Esophagus muscularis mucosa (tissue), 4 donors: ENCODE measurements around the gene TMEM234. TPM values are rescaled to one million over a fixed set of nuclear protein-coding genes. Genes with fewer than 3 reads are reported as not detected.

ENCODE experiments used
- DNase-seq: peaks from one replicate; pipeline ENCODE4 v3.0.0-alpha.2; 2017; ENCODE audit errors: extremely low spot score
- H3K27ac ChIP-seq, 4 donors: fragments of 200-600 bp; sonication (generic); replicated peaks in 1 of 4; 1 replicate in 3 of 4; 2 replicates in 1 of 4; pipeline ENCODE4 v1.5.1; 2016 to 2019; ENCODE audit warnings: mild to moderate bottlenecking in 1 of 4
- H3K27me3 ChIP-seq, 4 donors: fragments of 200-600 bp; sonication (generic); one replicate each; pipeline versions ENCODE4 v1.5.1 to v1.6.0; 2016 to 2019
- H3K36me3 ChIP-seq, 4 donors: fragments of 200-600 bp; sonication (generic); one replicate each; pipeline ENCODE4 v1.5.1; 2016 to 2019
- H3K4me1 ChIP-seq, 4 donors: fragments of 200-600 bp; sonication (generic); one replicate each; pipeline ENCODE4 v1.5.1; 2016 to 2019
- H3K4me3 ChIP-seq, 4 donors: fragments of 200-600 bp; sonication (generic); 1 replicate in 2 of 4; 2 replicates in 2 of 4; pipeline ENCODE4 v1.5.1; 2016 to 2019; ENCODE audit warnings: mild to moderate bottlenecking in 4 of 4, moderate library complexity in 1 of 4
- H3K9me3 ChIP-seq, 4 donors: fragments of 200-600 bp; sonication (generic); 1 replicate in 3 of 4; 2 replicates in 1 of 4; pipeline ENCODE4 v1.5.1; 2016 to 2019
- EP300 ChIP-seq: sonication (generic); formaldehyde crosslinking; IDR thresholded peaks from one replicate; pipeline ENCODE4 v1.6.1; 2017; ENCODE audit warnings: antibody characterized with exemption
- POLR2A ChIP-seq: fragments of 450-650 bp; IDR thresholded peaks from one replicate; pipeline ENCODE4 v1.6.1; 2017; ENCODE audit warnings: antibody characterized with exemption, moderate library complexity, mild to moderate bottlenecking, low read depth
- POLR2AphosphoS5 ChIP-seq, 2 donors: sonication (generic); formaldehyde crosslinking; IDR thresholded peaks; one replicate each; pipeline ENCODE4 v1.6.1; 2017; ENCODE audit warnings: antibody characterized with exemption in 2 of 2
- WGBS: methylation state at CpG from one replicate; pipeline ENCODE4 v1.1.5; 2018; 5-methylcytosine and 5-hydroxymethylcytosine counted together
- intact Hi-C: fragments of 100-400 bp; cut with DNase I; formaldehyde crosslinking; loops from one replicate; pipeline ENCODE4 v1.15.1; 2023
- total RNA-seq, 4 donors: library from RNA; depleted of rRNA; stranded (reverse); fragments of >200 nt; gene quantifications; one replicate each; pipeline versions ENCODE4 v1.1.0 to v1.2.1, GENCODE V29; 2016
- TF ChIP-seq, protein P1 (sequence below), 3 experiments: fragments of 200-600 bp in 2 of 3; fragments of 450-650 bp in 1 of 3; sonication (generic) in 2 of 3; IDR thresholded peaks; one replicate each; pipeline ENCODE4 v1.5.1; 2017 to 2019; ENCODE audit warnings: antibody characterized with exemption in 3 of 3, mild to moderate bottlenecking in 2 of 3, moderate library complexity in 1 of 3

Gene TMEM234
- total RNA-seq, 4 donors from 2014 or later = 6.6 to 10.0 (median 8.2) TPM

DNA sequence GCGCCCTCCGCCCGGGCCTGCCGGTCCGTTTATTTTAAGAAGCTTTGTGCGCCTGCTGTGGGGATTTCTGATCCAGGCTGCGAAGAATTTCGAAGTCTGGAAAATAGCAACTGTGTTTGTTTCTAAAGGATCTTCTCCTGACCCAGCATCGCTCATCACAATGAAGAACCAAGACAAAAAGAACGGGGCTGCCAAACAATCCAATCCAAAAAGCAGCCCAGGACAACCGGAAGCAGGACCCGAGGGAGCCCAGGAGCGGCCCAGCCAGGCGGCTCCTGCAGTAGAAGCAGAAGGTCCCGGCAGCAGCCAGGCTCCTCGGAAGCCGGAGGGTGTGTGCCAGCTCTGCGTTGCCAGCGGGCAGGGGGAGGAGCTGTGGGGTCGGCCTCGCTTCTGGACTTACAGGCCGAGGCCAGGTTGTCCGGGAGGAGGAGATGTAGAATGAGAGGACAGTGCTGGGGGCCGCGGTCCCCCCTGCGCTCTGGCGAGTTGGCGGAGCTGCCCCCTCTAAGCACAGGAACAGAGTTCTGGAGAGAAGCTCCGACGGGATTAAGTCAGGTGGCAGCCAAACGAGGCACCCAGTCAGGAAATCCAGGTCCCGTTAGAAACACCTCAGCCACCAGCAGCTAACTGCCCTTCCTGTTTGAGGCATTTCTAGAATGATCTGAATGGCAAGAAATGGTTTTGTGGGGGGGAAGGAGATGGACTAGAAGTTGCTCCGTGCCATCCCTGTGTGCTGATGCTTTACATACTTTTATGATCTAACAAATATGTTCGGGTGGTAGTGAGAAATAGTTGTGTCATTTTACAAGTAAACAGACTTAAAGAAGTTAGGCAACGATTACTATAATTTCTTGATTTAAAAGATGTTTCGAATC lies 41.7 kb downstream of the TMEM234 start:
- peak; percentile 37 for TF ChIP-seq POLR2A
- TF ChIP-seq, protein P1, sequence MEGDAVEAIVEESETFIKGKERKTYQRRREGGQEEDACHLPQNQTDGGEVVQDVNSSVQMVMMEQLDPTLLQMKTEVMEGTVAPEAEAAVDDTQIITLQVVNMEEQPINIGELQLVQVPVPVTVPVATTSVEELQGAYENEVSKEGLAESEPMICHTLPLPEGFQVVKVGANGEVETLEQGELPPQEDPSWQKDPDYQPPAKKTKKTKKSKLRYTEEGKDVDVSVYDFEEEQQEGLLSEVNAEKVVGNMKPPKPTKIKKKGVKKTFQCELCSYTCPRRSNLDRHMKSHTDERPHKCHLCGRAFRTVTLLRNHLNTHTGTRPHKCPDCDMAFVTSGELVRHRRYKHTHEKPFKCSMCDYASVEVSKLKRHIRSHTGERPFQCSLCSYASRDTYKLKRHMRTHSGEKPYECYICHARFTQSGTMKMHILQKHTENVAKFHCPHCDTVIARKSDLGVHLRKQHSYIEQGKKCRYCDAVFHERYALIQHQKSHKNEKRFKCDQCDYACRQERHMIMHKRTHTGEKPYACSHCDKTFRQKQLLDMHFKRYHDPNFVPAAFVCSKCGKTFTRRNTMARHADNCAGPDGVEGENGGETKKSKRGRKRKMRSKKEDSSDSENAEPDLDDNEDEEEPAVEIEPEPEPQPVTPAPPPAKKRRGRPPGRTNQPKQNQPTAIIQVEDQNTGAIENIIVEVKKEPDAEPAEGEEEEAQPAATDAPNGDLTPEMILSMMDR (IDR thresholded peaks at IDR 0.05) = no peak
- intact Hi-C loops = no loop called here
- H3K4me1 ChIP-seq = peaks cover 46 to 65% (median 59%) of the 10 kb centered on the region in 4 donors
- DNase-seq = no peak
- peak overlapping the region; percentile 61 to 76 (median 70) for H3K4me3 ChIP-seq
- 5% methylated on average over 22 of the region's 36 CpGs for WGBS
- peak overlapping the region; percentile 93 to 96 (median 94) for H3K27ac ChIP-seq
- H3K9me3 ChIP-seq = peaks cover 0 to 3% (median 0%) of the 10 kb centered on the region in 4 donors
- H3K36me3 ChIP-seq = peaks cover 10 to 43% (median 29%) of the 10 kb centered on the region in 4 donors
- H3K27me3 ChIP-seq = no peaks in the 10 kb centered on the region

DNA sequence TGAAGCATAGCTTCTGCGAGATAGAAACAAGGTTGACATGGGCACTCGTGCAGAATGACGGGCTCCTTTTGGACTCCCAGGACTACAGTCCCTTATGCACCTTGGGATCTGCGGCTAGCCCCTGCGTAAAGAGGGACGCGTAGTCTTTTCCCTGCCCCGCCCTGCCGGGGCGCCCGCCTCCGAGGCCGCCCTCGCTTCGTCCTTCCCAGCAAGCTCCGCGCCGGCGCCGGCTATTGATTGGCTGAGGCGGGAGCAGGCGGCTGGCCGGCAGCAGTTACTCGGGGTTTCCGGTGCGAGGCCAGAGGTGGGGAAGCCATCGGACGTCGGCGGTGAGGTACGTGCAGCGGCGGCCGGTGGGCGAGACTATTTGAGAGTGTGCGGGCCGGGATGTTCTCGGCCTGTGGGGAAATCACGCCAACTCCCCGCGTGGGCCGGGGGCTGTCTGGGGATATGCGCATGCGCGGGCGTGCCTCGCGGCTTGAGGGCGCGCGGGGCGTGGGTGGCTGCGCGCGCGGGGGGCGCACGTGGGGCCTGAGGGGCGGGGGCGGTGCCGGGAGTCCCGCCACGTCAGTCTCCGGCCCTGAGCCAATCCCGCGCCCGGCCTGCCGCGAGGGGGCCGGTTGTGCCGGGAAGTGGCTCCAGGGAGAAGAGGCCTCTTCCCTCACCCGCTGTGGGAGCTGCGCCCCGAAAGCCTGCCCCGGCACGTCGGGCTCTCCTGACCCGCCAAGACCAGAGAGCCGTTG lies 42.5 kb downstream of the TMEM234 start, which contains the start of gene TXLNA:
Gene TXLNA (plus strand): TSS at position 233 of the 743 bp plus-strand sequence. CDS start 671 bp downstream, outside the sequence.
- TF ChIP-seq, protein P1 (IDR thresholded peaks at IDR 0.05) = peak in 2 of 3 experiments; percentile 14 to 17
- no peak for TF ChIP-seq EP300
- TF ChIP-seq POLR2A = peak; percentile 16
- TF ChIP-seq POLR2AphosphoS5 (IDR thresholded peaks at IDR 0.05) = peak; percentile 85 to 87
- H3K4me3 ChIP-seq = peak within 1 kb of the TSS; percentile 61 to 76 (median 70)
- intact Hi-C loops = no loop called here
- H3K27ac ChIP-seq = peak within 1 kb of the TSS; percentile 93 to 96 (median 94)
- H3K36me3 ChIP-seq = peaks cover 8 to 38% (median 24%) of the 10 kb centered on the region in 4 donors
- DNase-seq = peak; percentile 99
- peaks cover 40 to 58% (median 51%) of the 10 kb centered on the region in 4 donors for H3K4me1 ChIP-seq
- H3K9me3 ChIP-seq = peaks cover 0 to 2% (median 0%) of the 10 kb centered on the region in 4 donors
- no peaks in the 10 kb centered on the region for H3K27me3 ChIP-seq
- 0% methylated on average over 10 of the region's 79 CpGs for WGBS

DNA sequence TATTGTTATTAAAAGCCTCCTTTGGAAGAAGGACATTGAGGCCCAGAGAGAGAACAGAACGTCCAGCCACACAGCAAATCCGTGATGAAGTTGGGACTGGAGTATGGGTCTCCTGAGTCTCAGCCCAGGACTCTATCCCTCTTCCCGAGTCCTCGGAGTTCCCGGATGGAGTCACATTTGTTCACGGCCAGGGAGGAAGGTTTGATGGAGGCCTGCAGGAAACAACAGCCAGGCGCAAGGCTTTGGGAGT lies 43.0 kb downstream of the TMEM234 start:
- intact Hi-C loops = no loop called here
- TF ChIP-seq EP300 (no peak), POLR2A (no peak)
- TF ChIP-seq, protein P1 (IDR thresholded peaks at IDR 0.05) = no peak
- peaks cover 35 to 53% (median 46%) of the 10 kb centered on the region in 4 donors for H3K4me1 ChIP-seq
- no peaks in the 10 kb centered on the region for H3K9me3 ChIP-seq
- 12% methylated on average over 7 of the region's 7 CpGs for WGBS
- H3K4me3 ChIP-seq = peak overlapping the region; percentile 61 to 76 (median 70)
- H3K36me3 ChIP-seq = peaks cover 3 to 38% (median 21%) of the 10 kb centered on the region in 4 donors
- H3K27me3 ChIP-seq = no peaks in the 10 kb centered on the region
- H3K27ac ChIP-seq = peak overlapping the region; percentile 93 to 96 (median 94)
- DNase-seq = no peak

DNA sequence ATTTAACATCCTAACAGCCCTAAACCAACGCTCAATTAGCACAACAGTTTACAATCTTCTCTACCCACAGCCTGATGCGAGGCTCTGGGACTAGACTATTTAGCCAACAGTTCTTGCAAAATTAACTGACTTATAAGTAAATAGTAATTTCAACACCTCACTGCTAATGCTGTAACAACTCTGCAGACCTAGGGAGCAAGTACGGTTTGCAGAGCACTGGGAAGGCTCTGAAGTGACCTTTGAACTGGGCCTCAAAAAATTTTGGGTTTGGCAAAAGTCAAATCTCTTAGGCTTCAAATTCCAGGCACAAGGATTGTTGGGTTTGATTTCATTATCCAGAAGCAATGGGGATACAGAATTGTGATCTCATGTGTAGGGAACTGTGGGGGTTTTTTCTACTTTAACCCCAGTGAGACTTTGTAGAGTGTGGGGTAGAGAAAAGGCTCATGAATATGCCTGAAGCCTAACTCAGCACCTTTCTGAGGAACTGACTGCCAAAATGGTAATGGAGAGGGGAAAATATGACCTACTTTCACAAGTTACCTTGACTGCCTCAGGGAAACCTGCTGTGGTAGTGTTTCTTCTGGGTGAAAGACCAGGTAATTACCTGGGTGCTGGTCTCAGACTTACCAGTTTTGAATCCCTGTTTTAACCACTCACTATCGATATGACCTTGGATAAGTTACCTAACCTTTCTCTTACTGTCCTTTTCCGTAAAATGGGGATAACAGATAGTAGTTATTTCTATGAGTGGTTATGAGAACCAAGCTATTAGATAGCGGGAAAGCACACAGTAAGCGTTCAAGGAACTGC lies 43.6 kb downstream of the TMEM234 start:
- WGBS = 87% methylated on average over 7 of the region's 7 CpGs
- TF ChIP-seq POLR2AphosphoS5 (IDR thresholded peaks at IDR 0.05) (no peak), EP300 (no peak)
- TF ChIP-seq, protein P1 (IDR thresholded peaks at IDR 0.05) = no peak
- Histone ChIP-seq H3K4me3 (peak overlapping the region; percentile 61 to 76 (median 70)), H3K36me3 (peaks cover 0 to 38% (median 19%) of the 10 kb centered on the region in 4 donors), H3K4me1 (peaks cover 30 to 48% (median 41%) of the 10 kb centered on the region in 4 donors), H3K27ac (peak overlapping the region; percentile 93 to 96 (median 94)), H3K9me3 (no peaks in the 10 kb centered on the region), H3K27me3 (no peaks in the 10 kb centered on the region)
- DNase-seq = no peak
- intact Hi-C loops = no loop called here
